ENCODE data around the gene OR2T4. TPM values are rescaled to one million over a fixed set of nuclear protein-coding genes. Genes with fewer than 3 reads are reported as not detected.

OR2T4 gene
- total and polyA plus RNA-seq, 10 of the 15 experiments (the other 5 are each of a cell fraction or from before 2014, with no cell fraction given) = 0.22 to 0.30 TPM; not detected in 8

- FAIRE-seq = no peak
- H3K9me3 ChIP-seq (replicated peaks; ENCODE audit: control insufficient read depth, insufficient read depth, low read length) = no peaks in the 10 kb centered on the region
- TF ChIP-seq SIN3A (IDR thresholded peaks at IDR 0.05; ENCODE audit: low read depth, low read length) (no peak), ZNF274 (IDR thresholded peaks at IDR 0.05; ENCODE audit: insufficient read depth, insufficient read length) (no peak), RUNX3 (IDR thresholded peaks at IDR 0.05; ENCODE audit: low read length) (peak; percentile 23; the same call in 1 of the 2 replicates), EZH2 (IDR thresholded peaks at IDR 0.05; ENCODE audit: borderline replicate concordance, control insufficient read depth, low read depth, low read length) (no peak)
- WGBS (ENCODE audit: insufficient coverage, insufficient replicate concordance, low lambda C conversion rate, missing lambda C conversion rate) = 17% methylated on average over 5 of the region's 5 CpGs
- H3K4me1 ChIP-seq (ENCODE audit: control insufficient read depth, insufficient read depth, low read length) = no peaks in the 10 kb centered on the region
- H3K27ac ChIP-seq (ENCODE audit: control insufficient read depth, insufficient read depth) = no peak overlapping the region
- H3K27me3 ChIP-seq (replicated peaks in 1 of 2; ENCODE audit: control insufficient read depth in 2 of 2, insufficient read depth in 2 of 2, low read length in 1 of 2) = no peaks in the 10 kb centered on the region
- peak; percentile 70 for ATAC-seq
- no peaks in the 10 kb centered on the region for H3K79me2 ChIP-seq (ENCODE audit: control insufficient read depth, insufficient read depth, low read length)
- BruUV-seq (replicated peaks) = no TSS peak
- in situ Hi-C loops (cut with MboI) = no loop called here
- no peak overlapping the region for H3K4me3 ChIP-seq
- CTCF ChIA-PET = interaction anchor here (1.4 kb wide), 1 partner anchor 32 kb away, joined by 4 read pairs; no protein-coding TSS in a partner anchor
- RAD21 ChIA-PET (ENCODE audit: unreplicated experiment) = no interaction called here
- no peaks in the 10 kb centered on the region for H4K20me1 ChIP-seq (ENCODE audit: control insufficient read depth, insufficient read depth)
- H3K4me2 ChIP-seq (ENCODE audit: control insufficient read depth, insufficient read depth) = no peak overlapping the region
- H2AFZ ChIP-seq (ENCODE audit: control insufficient read depth, low read depth, low read length) = peak overlapping the region; percentile 41
- SMC1A ChIA-PET (ENCODE audit: uncharacterized antibody, unreplicated experiment) = interaction anchor here (1.4 kb wide), 1 partner anchor 13 kb away, joined by 4 read pairs; no protein-coding TSS in a partner anchor
- DNase-seq (ENCODE audit: low read depth, low spot score) = no peak
- H3K9ac ChIP-seq (ENCODE audit: control insufficient read depth, insufficient read depth, low read length) = no peak overlapping the region
- no peaks in the 10 kb centered on the region for H3K36me3 ChIP-seq (ENCODE audit: control insufficient read depth in 2 of 2, insufficient read depth in 2 of 2, low read length in 1 of 2)
- intact Hi-C loops (cut with micrococcal nuclease; ENCODE audit: unreplicated experiment) = no loop called here
- POLR2A ChIA-PET = no interaction called here
These were observed 10.9 kb downstream of the OR2T4 start for GRCh38 chr1:248372394-248372793.

DNA sequence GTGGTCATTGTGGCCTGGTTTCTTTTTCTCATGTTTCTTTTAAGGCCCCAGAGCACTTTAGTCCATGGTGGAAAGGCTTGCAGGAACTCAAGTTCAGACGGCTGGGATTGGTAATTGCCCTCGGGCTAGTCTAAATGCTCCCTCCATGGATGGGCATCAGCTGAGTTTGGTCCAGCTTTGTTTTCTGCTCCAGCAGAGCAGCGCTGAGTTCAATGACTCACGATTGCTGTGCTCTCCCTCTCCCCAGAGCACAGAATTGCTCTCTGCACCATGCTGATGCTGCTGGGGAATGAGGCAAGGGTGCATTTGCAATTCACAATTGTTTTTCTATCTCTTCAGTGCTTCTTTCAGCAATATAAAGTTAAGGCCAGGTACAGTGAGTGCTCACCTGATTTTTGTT, 12.3 kb downstream of the OR2T4 start:
- ChIA-PET CTCF (no interaction called here), SMC1A (ENCODE audit: uncharacterized antibody, unreplicated experiment) (no interaction called here), POLR2A (interaction anchor here (0.5 kb wide), 1 partner anchor 332 kb away, joined by 3 read pairs; no protein-coding TSS in a partner anchor), RAD21 (ENCODE audit: unreplicated experiment) (no interaction called here)
- in situ Hi-C loops (cut with MboI) (no loop called here), intact Hi-C loops (cut with micrococcal nuclease; ENCODE audit: unreplicated experiment) (no loop called here)
- H3K9ac ChIP-seq (ENCODE audit: control insufficient read depth, insufficient read depth, low read length) = no peak overlapping the region
- H2AFZ ChIP-seq (ENCODE audit: control insufficient read depth, low read depth, low read length) = no peak overlapping the region
- H3K4me2 ChIP-seq (ENCODE audit: control insufficient read depth, insufficient read depth) = no peak overlapping the region
- H3K79me2 ChIP-seq (ENCODE audit: control insufficient read depth, insufficient read depth, low read length) = no peaks in the 10 kb centered on the region
- WGBS (ENCODE audit: insufficient coverage, insufficient replicate concordance, low lambda C conversion rate, missing lambda C conversion rate) = 56% methylated on average over 4 of the region's 4 CpGs
- H3K4me3 ChIP-seq = no peak overlapping the region
- DNase-seq (ENCODE audit: low read depth, low spot score) (no peak), ATAC-seq (no peak), FAIRE-seq (no peak)
- H3K27me3 ChIP-seq (replicated peaks in 1 of 2; ENCODE audit: control insufficient read depth in 2 of 2, insufficient read depth in 2 of 2, low read length in 1 of 2) = no peaks in the 10 kb centered on the region
- no peaks in the 10 kb centered on the region for H3K9me3 ChIP-seq (replicated peaks; ENCODE audit: control insufficient read depth, insufficient read depth, low read length)
- H3K36me3 ChIP-seq (ENCODE audit: control insufficient read depth in 2 of 2, insufficient read depth in 2 of 2, low read length in 1 of 2) = no peaks in the 10 kb centered on the region
- no peak overlapping the region for H3K27ac ChIP-seq (ENCODE audit: control insufficient read depth, insufficient read depth)
- no peaks in the 10 kb centered on the region for H3K4me1 ChIP-seq (ENCODE audit: control insufficient read depth, insufficient read depth, low read length)
- no TSS peak for BruUV-seq (replicated peaks)
- H4K20me1 ChIP-seq (ENCODE audit: control insufficient read depth, insufficient read depth) = no peaks in the 10 kb centered on the region
- TF ChIP-seq CREB1 (IDR thresholded peaks at IDR 0.05; ENCODE audit: low read depth) (no peak), PAX5 (IDR thresholded peaks at IDR 0.05; ENCODE audit: borderline replicate concordance, low read depth, low read length) (no peak), SIN3A (IDR thresholded peaks at IDR 0.05; ENCODE audit: low read depth, low read length) (no peak), ZBTB4 (CRISPR knock-in tag; IDR thresholded peaks at IDR 0.05) (no peak), RFX5 (IDR thresholded peaks at IDR 0.05; ENCODE audit: low read depth, low read length) (no peak), RELB (IDR thresholded peaks at IDR 0.05; ENCODE audit: low read depth) (no peak), MYB (IDR thresholded peaks at IDR 0.05; ENCODE audit: borderline replicate concordance, low read depth, low read length) (no peak), USF1 (IDR thresholded peaks at IDR 0.05; ENCODE audit: borderline replicate concordance, extremely low read length, insufficient read depth, low read depth, low read length) (no peak)
